Endothelial cell (in vitro differentiated cells): Measurements from ENCODE around the gene EEF1AKMT4. TPM values are rescaled to one million over a fixed set of nuclear protein-coding genes. Genes with fewer than 3 reads are reported as not detected.

ENCODE experiments used
- DNase-seq: peaks from one replicate; pipeline ENCODE4 v3.0.0; 2021; ENCODE audit warnings: low spot score
- H3K27ac Mint-ChIP-seq: one replicate; pipeline ENCODE4 v1.8.0; 2021; ENCODE audit warnings: mixed read lengths, inconsistent platforms; ENCODE audit not compliant: unreplicated experiment
- H3K27me3 Mint-ChIP-seq: one replicate; pipeline ENCODE4 v1.8.0; 2021; ENCODE audit warnings: mild to moderate bottlenecking, moderate library complexity, mixed read lengths, inconsistent platforms; ENCODE audit not compliant: unreplicated experiment
- H3K36me3 Mint-ChIP-seq: one replicate; pipeline ENCODE4 v1.8.0; 2021; ENCODE audit warnings: mild to moderate bottlenecking, low read depth, mixed read lengths, inconsistent platforms; ENCODE audit not compliant: unreplicated experiment
- H3K4me1 Mint-ChIP-seq: one replicate; pipeline ENCODE4 v1.8.0; 2021; ENCODE audit warnings: mild to moderate bottlenecking, mixed read lengths, inconsistent platforms; ENCODE audit not compliant: unreplicated experiment
- H3K4me3 Mint-ChIP-seq: one replicate; pipeline ENCODE4 v1.8.0; 2021; ENCODE audit warnings: mild to moderate bottlenecking, mixed read lengths, inconsistent platforms; ENCODE audit not compliant: unreplicated experiment
- H3K9me3 Mint-ChIP-seq: one replicate; pipeline ENCODE4 v1.8.0; 2021; ENCODE audit warnings: mixed read lengths, inconsistent platforms; ENCODE audit not compliant: unreplicated experiment
- total RNA-seq: library from RNA; stranded (reverse); fragmentation: NEBNext Ultra II Directional; extraction: Animal tissue kit (Norgen Biotek cat#: 25700); gene quantifications from one replicate; pipeline ENCODE4 v1.2.1, GENCODE V29; 2021; ENCODE audit not compliant: unreplicated experiment
- TF ChIP-seq, protein P1 (sequence below): fragments of 200-600 bp; sonication (generic); IDR thresholded peaks from one replicate; pipeline ENCODE4 v1.5.0; 2021; ENCODE audit warnings: antibody characterized with exemption; ENCODE audit not compliant: unreplicated experiment

EEF1AKMT4 gene
- total RNA-seq, 1 donor from 2014 or later, result 5.7 TPM

DNA sequence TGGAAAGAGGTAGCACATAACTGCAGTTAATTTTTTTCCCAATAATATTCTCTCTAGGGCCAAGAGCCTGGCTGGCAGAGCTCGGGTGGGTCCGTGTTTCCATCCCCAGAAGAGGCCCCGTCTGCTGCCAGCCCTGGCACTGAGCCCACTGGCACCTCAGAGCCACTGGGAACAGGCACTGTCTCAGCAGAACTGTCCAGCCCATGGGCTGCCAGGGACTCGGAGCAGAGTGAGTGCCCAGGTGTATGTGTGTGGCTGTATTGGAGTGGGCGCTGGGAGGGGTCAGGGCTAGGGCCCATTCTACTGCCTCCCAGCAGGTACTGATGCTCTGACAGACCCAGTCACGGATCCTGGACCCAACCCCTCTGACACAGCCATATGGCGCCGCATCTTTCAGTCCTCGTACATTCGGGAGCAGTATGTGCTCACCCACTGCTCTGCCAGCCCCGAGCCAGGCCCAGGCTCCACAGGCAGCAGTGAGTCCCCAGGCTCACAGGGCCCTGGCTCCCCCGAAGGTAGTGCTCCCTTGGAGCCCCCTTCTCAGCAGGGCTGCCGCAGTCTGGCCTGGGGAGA lies 11.1 kb upstream of the EEF1AKMT4 start:
- H3K4me3 Mint-ChIP-seq, result no peak overlapping the region
- H3K9me3 Mint-ChIP-seq, result no peaks in the 10 kb centered on the region
- H3K4me1 Mint-ChIP-seq, result peaks cover 12% of the 10 kb centered on the region
- H3K36me3 Mint-ChIP-seq, result peaks cover 18% of the 10 kb centered on the region
- H3K27me3 Mint-ChIP-seq, result peaks cover 21% of the 10 kb centered on the region
- TF ChIP-seq, protein P1, sequence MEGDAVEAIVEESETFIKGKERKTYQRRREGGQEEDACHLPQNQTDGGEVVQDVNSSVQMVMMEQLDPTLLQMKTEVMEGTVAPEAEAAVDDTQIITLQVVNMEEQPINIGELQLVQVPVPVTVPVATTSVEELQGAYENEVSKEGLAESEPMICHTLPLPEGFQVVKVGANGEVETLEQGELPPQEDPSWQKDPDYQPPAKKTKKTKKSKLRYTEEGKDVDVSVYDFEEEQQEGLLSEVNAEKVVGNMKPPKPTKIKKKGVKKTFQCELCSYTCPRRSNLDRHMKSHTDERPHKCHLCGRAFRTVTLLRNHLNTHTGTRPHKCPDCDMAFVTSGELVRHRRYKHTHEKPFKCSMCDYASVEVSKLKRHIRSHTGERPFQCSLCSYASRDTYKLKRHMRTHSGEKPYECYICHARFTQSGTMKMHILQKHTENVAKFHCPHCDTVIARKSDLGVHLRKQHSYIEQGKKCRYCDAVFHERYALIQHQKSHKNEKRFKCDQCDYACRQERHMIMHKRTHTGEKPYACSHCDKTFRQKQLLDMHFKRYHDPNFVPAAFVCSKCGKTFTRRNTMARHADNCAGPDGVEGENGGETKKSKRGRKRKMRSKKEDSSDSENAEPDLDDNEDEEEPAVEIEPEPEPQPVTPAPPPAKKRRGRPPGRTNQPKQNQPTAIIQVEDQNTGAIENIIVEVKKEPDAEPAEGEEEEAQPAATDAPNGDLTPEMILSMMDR, result no peak
- H3K27ac Mint-ChIP-seq, result no peak overlapping the region
- no peak for DNase-seq

DNA sequence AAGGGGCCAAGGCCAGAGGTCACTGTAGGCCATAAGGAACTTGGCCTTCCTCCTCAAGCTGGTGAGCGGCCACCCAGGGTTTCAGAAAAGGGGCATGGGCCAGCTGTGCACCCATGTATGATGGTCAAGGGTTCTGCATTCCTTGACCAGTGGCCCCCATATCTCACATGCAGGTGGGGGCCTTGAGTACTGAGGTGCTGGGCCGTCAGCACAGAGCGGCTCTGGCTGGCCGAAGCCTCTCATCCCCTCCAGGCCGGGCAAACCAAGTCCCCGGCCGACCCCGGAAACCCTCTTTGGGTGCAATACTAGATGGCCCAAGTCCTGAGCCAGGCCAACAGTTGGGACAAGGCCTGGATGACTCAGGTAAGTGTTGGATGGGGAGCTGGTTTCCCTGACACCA lies 10.3 kb upstream of the EEF1AKMT4 start:
- TF ChIP-seq, protein P1, result no peak
- Mint-ChIP-seq H3K9me3 (no peaks in the 10 kb centered on the region), H3K4me3 (no peak overlapping the region), H3K27ac (peak overlapping the region; percentile 67), H3K4me1 (peaks cover 12% of the 10 kb centered on the region), H3K36me3 (peaks cover 18% of the 10 kb centered on the region), H3K27me3 (peaks cover 16% of the 10 kb centered on the region)
- no peak for DNase-seq

DNA sequence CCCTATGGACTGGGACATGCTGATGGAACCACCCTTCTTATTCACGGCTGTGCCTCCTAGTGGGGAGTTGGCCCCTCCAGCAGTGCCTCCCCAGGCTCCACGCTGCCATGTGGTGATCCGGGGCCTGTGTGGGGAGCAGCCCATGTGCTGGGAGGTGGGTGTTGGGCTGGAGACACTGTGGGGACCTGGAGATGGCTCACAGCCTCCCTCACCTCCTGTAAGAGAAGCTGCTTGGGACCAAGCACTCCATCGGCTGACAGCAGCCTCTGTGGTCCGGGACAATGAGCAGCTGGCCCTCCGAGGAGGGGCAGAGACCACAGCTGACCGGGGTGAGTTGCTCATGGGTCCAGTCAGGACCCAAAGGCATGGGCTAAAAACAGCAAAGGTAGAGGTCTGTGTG lies 9.8 kb upstream of the EEF1AKMT4 start:
- Mint-ChIP-seq H3K4me3 (no peak overlapping the region), H3K36me3 (peaks cover 22% of the 10 kb centered on the region), H3K9me3 (no peaks in the 10 kb centered on the region), H3K4me1 (peaks cover 12% of the 10 kb centered on the region), H3K27ac (no peak overlapping the region), H3K27me3 (peaks cover 17% of the 10 kb centered on the region)
- no peak for DNase-seq
- TF ChIP-seq, protein P1, result no peak

DNA sequence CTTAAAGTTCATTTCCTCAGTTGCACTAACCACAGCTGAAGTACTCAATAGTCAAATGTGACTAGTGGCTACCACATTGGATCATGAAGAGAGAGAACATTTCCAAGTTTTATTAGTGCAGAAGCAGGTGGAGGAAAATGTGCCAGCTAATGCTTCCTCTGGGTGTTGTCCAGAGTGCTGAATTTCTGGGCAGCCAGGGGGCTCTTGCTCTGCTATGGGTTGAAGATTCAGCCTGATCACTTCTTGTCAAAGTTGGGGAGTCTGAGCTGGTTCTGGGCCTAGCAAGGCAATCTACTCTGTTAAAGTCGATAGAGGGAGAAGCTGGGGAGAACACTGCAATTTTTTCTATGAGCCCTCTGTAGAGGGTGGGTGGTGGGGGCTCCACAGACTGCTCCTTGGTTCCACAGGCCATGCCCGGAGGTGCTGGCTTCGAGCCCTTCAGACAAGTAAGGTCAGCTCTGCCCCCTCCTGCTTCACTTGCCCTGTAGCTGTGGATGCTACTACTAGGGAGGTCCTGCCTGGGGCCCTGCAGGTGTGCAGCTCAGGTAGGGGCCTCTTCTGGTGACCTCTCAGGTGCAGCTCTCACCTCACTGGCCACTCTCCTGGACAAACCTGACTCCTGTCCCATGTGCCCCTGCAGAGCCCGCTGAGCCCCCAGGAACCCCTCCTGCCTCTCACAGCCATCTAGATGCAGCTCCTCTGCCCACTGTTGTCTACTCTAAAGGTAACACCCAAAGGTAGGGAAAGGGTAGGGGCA lies 8.9 kb upstream of the EEF1AKMT4 start:
- Mint-ChIP-seq H3K27me3 (peaks cover 15% of the 10 kb centered on the region), H3K9me3 (no peaks in the 10 kb centered on the region), H3K36me3 (peaks cover 27% of the 10 kb centered on the region), H3K4me1 (peaks cover 9% of the 10 kb centered on the region), H3K27ac (no peak overlapping the region), H3K4me3 (no peak overlapping the region)
- peak; percentile 58 for DNase-seq
- TF ChIP-seq, protein P1, result no peak

DNA sequence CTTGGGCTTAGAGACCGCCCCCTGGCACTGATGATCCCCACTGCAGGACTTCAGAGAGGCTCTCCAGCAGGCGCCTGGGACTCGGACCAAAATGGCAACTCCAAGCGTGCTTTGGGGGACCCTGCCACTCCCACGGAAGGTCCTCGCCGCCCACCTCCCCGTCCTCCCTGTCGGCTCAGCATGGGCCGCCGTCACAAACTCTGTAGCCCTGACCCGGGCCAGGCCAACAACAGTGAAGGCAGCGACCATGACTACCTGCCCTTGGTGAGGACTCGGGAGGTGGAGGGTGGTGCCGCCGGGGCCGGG lies 8.4 kb upstream of the EEF1AKMT4 start:
- H3K4me3 Mint-ChIP-seq, result no peak overlapping the region
- H3K9me3 Mint-ChIP-seq, result no peaks in the 10 kb centered on the region
- H3K27me3 Mint-ChIP-seq, result peaks cover 11% of the 10 kb centered on the region
- peaks cover 30% of the 10 kb centered on the region for H3K36me3 Mint-ChIP-seq
- DNase-seq, result no peak
- H3K27ac Mint-ChIP-seq, result no peak overlapping the region
- TF ChIP-seq, protein P1, result no peak
- H3K4me1 Mint-ChIP-seq, result peaks cover 5% of the 10 kb centered on the region
